Activated CD8-positive, alpha-beta memory T cell treated with anti-CD3 and anti-CD28 coated beads, Interleukin-2, amount 50 U/mL, for 1 hour (primary cell): Measurements from ENCODE around the gene NEDD4L.

Experiments used
- DNase-seq: peaks from one replicate; pipeline ENCODE4 v3.0.0-alpha.2; 2020; ENCODE audit errors: extremely low read depth

Gene NEDD4L

GRCh38 chr18:58093311-58093803, 49.3 kb downstream of the NEDD4L start:
- no peak for DNase-seq

- no peak for DNase-seq
Observed at GRCh38 chr18:58095222-58095621, 51.2 kb downstream of the NEDD4L start.

- DNase-seq: no peak
Observed at GRCh38 chr18:58095655-58096054, 51.6 kb downstream of the NEDD4L start.

- DNase-seq: no peak
Observed at GRCh38 chr18:58096658-58097057, 52.6 kb downstream of the NEDD4L start.

- no peak for DNase-seq
Observed at GRCh38 chr18:58097121-58097906, 53.3 kb downstream of the NEDD4L start.

GRCh38 chr18:58097907-58098166, 53.8 kb downstream of the NEDD4L start:
- DNase-seq: no peak

- DNase-seq: no peak
Observed at GRCh38 chr18:58098706-58099105, 54.7 kb downstream of the NEDD4L start.

- no peak for DNase-seq
Observed at GRCh38 chr18:58100154-58100553, 56.1 kb downstream of the NEDD4L start.

GRCh38 chr18:58101291-58101794, 57.3 kb downstream of the NEDD4L start:
- DNase-seq: no peak

GRCh38 chr18:58102018-58102417, 58.0 kb downstream of the NEDD4L start:
- DNase-seq: no peak

GRCh38 chr18:58102875-58103274, 58.8 kb downstream of the NEDD4L start:
- DNase-seq: no peak

- no peak for DNase-seq
Observed at GRCh38 chr18:58103339-58103985, 59.4 kb downstream of the NEDD4L start.

- DNase-seq: no peak
Observed at GRCh38 chr18:58104096-58104495, 60.1 kb downstream of the NEDD4L start.

GRCh38 chr18:58105206-58105887, 61.3 kb downstream of the NEDD4L start:
- no peak for DNase-seq

- DNase-seq: no peak
Observed at GRCh38 chr18:58105888-58106260, 61.8 kb downstream of the NEDD4L start.

- no peak for DNase-seq
Observed at GRCh38 chr18:58106289-58107070, 62.5 kb downstream of the NEDD4L start.

- DNase-seq: no peak
Observed at GRCh38 chr18:58109256-58109655, 65.2 kb downstream of the NEDD4L start.

- no peak for DNase-seq
Observed at GRCh38 chr18:58110398-58110797, 66.4 kb downstream of the NEDD4L start.

GRCh38 chr18:58112174-58112573, 68.1 kb downstream of the NEDD4L start:
- DNase-seq: no peak

- DNase-seq: no peak
Observed at GRCh38 chr18:58113337-58113736, 69.3 kb downstream of the NEDD4L start.

GRCh38 chr18:58114766-58115165, 70.7 kb downstream of the NEDD4L start:
- no peak for DNase-seq

GRCh38 chr18:58116818-58117217, 72.8 kb downstream of the NEDD4L start:
- no peak for DNase-seq
